ENCODE data around the gene BICD1. TPM values are rescaled to one million over a fixed set of nuclear protein-coding genes. Genes with fewer than 3 reads are reported as not detected.

BICD1 gene
- 10 to 100 TPM in 5 of 6 donors, 1 to 10 TPM in 1; 2.9 to 20.6 (median 13.1) TPM for polyA plus RNA-seq (ENCODE audit: low read depth in 6 of 6)

DNA sequence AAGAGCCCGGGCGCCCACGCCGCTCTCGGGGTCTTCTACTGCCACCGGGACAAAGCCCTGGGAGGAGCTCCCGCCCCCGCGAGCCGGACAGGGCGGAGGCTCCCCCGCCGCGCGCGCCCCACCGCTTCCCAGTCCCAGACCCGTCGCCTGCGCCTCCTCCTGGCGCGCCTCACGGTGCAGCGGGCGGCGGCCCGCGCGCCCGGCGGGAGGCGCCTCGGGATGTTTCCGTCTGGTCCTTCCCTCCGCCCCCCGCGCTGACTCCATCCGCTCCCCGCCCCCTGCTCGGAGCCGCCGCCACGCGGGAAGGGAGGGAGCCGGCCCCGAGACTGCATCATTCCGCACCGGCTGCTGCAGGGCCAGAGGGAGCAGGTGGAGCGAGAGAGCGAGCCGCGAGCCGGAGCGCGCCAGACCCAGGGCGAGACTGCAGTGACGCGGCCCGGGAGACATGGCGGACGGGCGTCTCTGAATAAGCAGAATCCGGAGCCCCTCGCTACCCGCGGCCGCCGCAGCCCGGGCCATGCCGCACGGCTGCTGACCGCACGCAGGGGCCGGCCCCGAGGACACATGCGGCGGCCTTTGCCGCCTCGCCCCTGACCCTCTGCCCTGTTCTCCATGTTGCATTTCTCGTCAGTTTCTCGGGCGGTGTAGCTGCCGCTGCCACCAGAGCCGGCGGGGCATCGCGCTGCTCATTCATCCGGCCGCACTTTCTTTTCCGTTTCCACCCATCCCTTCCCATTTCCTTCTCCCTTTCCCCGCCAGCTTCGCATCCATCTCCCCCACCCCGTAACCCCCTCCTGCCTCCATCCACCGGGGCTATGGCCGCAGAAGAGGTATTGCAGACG, at the start of gene BICD1:
Gene BICD1 (plus strand): TSS at position 331 of the 842 bp plus-strand sequence. CDS start 485 bp downstream, at position 816.
- ATAC-seq (ENCODE audit: low read depth in 2 of 2), result peak; percentile 81 to 82
- H3K27me3 Mint-ChIP-seq, result no peaks in the 10 kb centered on the region

DNA sequence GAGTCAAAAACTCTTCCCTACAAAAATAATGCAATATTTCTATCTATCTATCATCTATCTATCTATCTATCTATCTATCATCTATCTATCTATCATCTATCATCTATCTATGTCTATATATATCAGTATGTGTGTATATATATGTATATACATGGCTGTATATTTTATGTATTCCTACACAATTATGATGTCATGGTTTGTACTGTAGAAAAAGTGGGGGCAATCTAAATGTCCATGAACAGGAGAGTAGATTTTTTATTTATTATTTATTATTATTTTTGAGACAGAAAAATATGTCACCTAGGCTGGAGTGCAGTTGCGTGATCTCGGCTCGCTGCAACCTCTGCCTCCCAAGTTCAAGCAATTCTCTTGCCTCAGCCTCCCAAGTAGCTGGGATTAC, 45.6 kb upstream of the BICD1 start:
- Mint-ChIP-seq H3K4me3 (peak overlapping the region in 1 of 8 donors; percentile 5), H3K4me1 (peaks cover 19 to 22% (median 20%) of the 10 kb centered on the region in 3 donors), H3K9me3 (peaks cover 0 to 2% (median 0%) of the 10 kb centered on the region in 7 donors), H3K36me3 (no peaks in the 10 kb centered on the region), H3K27ac (no peak overlapping the region), H3K27me3 (no peaks in the 10 kb centered on the region)
- DNase-seq (no peak), ATAC-seq (ENCODE audit: low read depth in 2 of 2) (no peak)

More for the DNA sequence above, at the start of gene BICD1:
- Mint-ChIP-seq H3K9me3 (no peaks in the 10 kb centered on the region), H3K4me1 (peaks cover 23 to 36% (median 34%) of the 10 kb centered on the region in 3 donors), H3K4me3 (peak within 1 kb of the TSS; percentile 90 to 100 (median 98)), H3K36me3 (no peaks in the 10 kb centered on the region), H3K27ac (peak within 1 kb of the TSS; percentile 90 to 97 (median 96))
- DNase-seq, result peak; percentile 65

DNA sequence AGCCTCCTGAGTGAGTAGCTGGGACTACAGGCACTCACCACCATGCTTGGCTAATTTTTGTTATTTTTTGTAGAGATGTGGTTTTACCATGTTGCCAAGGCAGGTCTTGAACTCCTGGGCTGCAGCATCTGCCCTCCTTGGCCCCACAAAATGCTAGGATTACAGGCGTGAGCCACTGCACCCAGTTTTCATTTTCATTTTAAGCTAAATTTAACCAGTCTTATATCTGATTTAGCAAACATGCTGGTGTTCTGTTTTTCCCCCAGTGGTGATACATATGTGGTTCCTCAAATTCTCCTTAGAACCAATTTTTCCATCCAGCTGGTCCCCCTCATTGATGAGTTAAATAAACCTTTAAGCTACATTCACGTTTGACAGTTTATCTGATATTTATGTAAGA, 43.8 kb upstream of the BICD1 start:
- no peaks in the 10 kb centered on the region for H3K27me3 Mint-ChIP-seq
- no peak for DNase-seq
- peak overlapping the region in 4 of 6 donors; percentile 33 to 98 (median 74) for H3K27ac Mint-ChIP-seq

DNA sequence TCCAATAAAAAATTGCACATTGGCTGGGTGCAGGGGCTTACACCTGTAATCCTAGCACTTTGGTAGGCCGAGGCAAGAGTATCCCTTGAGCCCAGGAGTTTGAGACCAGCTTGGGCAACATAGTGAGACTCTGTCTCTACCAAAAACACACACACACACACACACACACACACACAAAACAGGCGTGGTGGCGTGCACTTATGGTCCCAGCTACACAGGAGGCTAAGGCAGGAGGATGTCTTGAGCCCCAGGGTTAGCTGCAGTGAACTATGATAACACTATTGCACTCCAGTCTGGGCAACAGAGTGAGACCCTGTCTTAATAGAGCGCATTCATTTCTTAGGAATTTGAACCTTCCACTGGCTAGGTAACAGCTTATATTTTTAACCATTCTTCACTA, 42.9 kb upstream of the BICD1 start:
- H3K27ac Mint-ChIP-seq, result peak overlapping the region in 1 of 6 donors; percentile 7

More for the DNA sequence above, 43.8 kb upstream of the BICD1 start:
- Mint-ChIP-seq H3K9me3 (peaks cover 0 to 2% (median 0%) of the 10 kb centered on the region in 7 donors), H3K36me3 (peaks cover 0 to 4% of the 10 kb centered on the region in 2 donors), H3K4me3 (peak overlapping the region in 1 of 8 donors; percentile 35), H3K4me1 (peaks cover 19 to 22% (median 20%) of the 10 kb centered on the region in 3 donors)
- peak in 1 of 2 donors; percentile 21 for ATAC-seq (ENCODE audit: low read depth in 2 of 2)

DNA sequence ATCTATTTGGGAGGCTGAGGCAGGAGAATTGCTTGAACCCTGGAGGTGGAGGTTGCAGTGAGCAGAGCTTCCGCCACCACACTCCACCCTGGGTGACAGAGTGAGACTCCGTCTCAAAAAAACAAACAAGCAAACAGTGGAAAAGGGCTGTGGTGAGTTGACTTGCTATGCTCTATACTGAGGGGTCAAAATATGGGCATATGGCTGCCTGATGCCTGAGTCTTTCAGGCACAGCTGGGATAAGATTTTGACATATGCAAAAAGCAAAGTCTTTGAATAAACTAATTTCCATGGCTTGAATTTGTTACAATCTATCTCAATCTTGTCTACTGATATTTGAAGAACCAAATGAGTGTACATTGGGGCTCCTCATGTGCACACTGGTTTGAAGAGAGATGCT, 40.4 kb upstream of the BICD1 start:
- H3K9me3 Mint-ChIP-seq, result peaks cover 0 to 2% (median 0%) of the 10 kb centered on the region in 7 donors

More for the DNA sequence above, 42.9 kb upstream of the BICD1 start:
- no peak for ATAC-seq (ENCODE audit: low read depth in 2 of 2)
- peaks cover 19 to 22% (median 20%) of the 10 kb centered on the region in 3 donors for H3K4me1 Mint-ChIP-seq
- H3K27me3 Mint-ChIP-seq, result no peaks in the 10 kb centered on the region
- peaks cover 0 to 2% (median 0%) of the 10 kb centered on the region in 7 donors for H3K9me3 Mint-ChIP-seq
- peaks cover 0 to 4% of the 10 kb centered on the region in 2 donors for H3K36me3 Mint-ChIP-seq
- H3K4me3 Mint-ChIP-seq, result no peak overlapping the region
- no peak for DNase-seq

DNA sequence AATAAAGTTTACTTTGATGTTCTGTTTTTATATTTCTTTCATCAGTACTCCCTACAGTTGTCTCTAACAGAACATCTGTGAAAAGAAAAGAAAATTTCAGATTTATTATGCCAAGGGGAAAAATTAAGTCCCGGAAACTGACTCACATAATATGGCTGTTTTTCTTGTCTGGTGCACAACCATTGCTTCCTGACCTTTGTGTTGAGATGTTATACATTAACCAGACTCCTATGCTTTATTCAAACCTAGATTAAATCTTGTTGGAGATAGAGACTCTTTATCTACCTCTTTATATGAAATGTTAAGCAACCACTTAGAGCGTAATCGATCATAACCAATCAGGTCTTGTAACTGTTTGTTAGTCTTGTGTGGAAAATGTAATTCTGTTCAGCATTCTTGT, 37.6 kb upstream of the BICD1 start:
- H3K36me3 Mint-ChIP-seq, result peaks cover 0 to 4% of the 10 kb centered on the region in 2 donors
- no peak for DNase-seq
- peaks cover 0 to 6% (median 2%) of the 10 kb centered on the region in 3 donors for H3K4me1 Mint-ChIP-seq
- no peak overlapping the region for H3K4me3 Mint-ChIP-seq
- H3K27me3 Mint-ChIP-seq, result no peaks in the 10 kb centered on the region
- H3K27ac Mint-ChIP-seq, result peak overlapping the region in 1 of 6 donors; percentile 75
- ATAC-seq (ENCODE audit: low read depth in 2 of 2), result no peak
- peaks cover 0 to 5% (median 4%) of the 10 kb centered on the region in 7 donors for H3K9me3 Mint-ChIP-seq

More for the DNA sequence above, 40.4 kb upstream of the BICD1 start:
- ATAC-seq (ENCODE audit: low read depth in 2 of 2), result no peak
- no peak for DNase-seq
- H3K27ac Mint-ChIP-seq, result peak overlapping the region in 1 of 6 donors; percentile 10
- H3K36me3 Mint-ChIP-seq, result peaks cover 0 to 4% of the 10 kb centered on the region in 2 donors
- H3K4me1 Mint-ChIP-seq, result peaks cover 12 to 17% (median 12%) of the 10 kb centered on the region in 3 donors
- no peak overlapping the region for H3K4me3 Mint-ChIP-seq
- H3K27me3 Mint-ChIP-seq, result no peaks in the 10 kb centered on the region

DNA sequence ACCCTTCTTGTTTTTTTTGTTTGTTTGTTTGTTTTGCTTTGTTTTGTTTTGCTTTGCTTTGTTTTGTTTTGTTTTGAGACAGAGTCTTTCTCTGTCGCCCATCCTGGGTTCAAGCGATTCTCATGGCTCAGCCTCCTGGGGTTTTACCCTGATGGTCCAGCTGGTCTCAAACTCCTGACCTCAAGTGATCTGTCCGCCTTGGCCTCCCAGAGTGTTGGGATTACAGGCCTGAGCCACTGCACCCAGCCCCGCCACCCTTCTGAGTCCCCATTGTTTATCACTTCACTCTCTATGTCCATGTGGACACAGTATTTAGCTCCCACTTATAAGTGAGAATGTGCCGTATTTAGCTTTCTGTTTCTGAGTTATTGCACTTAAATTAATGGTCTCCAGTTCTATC, 36.9 kb upstream of the BICD1 start:
- peaks cover 0 to 6% (median 4%) of the 10 kb centered on the region in 7 donors for H3K9me3 Mint-ChIP-seq
- H3K27ac Mint-ChIP-seq, result peak overlapping the region in 2 of 6 donors; percentile 15 to 20
- H3K36me3 Mint-ChIP-seq, result peaks cover 0 to 4% of the 10 kb centered on the region in 2 donors
- ATAC-seq (ENCODE audit: low read depth in 2 of 2) (no peak), DNase-seq (no peak)
- H3K4me3 Mint-ChIP-seq, result no peak overlapping the region
- H3K4me1 Mint-ChIP-seq, result no peaks in the 10 kb centered on the region
- no peaks in the 10 kb centered on the region for H3K27me3 Mint-ChIP-seq

DNA sequence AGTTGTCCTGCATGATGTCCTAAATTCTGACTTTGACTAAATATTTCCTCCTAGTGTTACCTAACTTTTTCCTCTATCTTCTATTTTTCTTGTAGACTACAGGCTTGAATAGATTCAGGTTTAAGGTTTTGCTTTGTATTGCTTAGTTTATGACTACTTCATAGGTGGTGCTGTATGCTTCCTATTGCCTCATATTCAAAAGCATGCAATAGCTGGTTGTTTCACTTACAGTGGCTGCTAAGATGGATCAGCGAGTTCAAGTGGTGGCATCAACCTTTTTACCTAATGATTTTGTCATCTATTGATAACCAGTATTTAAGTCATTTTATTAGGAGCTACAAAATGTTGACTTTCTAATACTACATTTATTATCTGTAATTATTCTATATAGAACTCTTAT, 36.3 kb upstream of the BICD1 start:
- Mint-ChIP-seq H3K4me1 (no peaks in the 10 kb centered on the region), H3K36me3 (peaks cover 0 to 4% of the 10 kb centered on the region in 2 donors), H3K27me3 (no peaks in the 10 kb centered on the region), H3K27ac (no peak overlapping the region), H3K9me3 (peaks cover 0 to 6% (median 4%) of the 10 kb centered on the region in 7 donors), H3K4me3 (no peak overlapping the region)
- DNase-seq, result no peak
- no peak for ATAC-seq (ENCODE audit: low read depth in 2 of 2)

DNA sequence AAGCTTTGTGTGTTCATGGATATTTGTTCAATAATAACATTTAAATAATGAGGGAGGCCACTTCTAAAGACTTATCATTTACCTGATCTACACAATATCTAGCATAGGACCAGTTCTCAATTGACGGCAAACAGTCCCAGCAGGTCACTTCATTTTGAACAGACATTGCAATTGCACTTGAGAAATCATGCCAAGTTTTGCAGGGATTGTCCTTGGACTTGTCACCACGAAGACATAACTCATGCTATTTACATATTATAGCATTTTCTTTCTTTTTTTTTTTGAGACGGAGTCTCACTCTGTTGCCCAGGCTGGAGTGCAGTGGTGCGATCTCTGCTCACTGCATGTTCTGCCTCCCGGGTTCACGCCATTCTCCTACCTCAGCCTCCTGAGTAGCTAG, 34.5 kb upstream of the BICD1 start:
- Mint-ChIP-seq H3K4me3 (no peak overlapping the region), H3K9me3 (peaks cover 0 to 6% (median 4%) of the 10 kb centered on the region in 7 donors), H3K36me3 (no peaks in the 10 kb centered on the region), H3K27me3 (no peaks in the 10 kb centered on the region), H3K4me1 (no peaks in the 10 kb centered on the region), H3K27ac (peak overlapping the region in 1 of 6 donors; percentile 36)
- no peak for DNase-seq
- no peak for ATAC-seq (ENCODE audit: low read depth in 2 of 2)

DNA sequence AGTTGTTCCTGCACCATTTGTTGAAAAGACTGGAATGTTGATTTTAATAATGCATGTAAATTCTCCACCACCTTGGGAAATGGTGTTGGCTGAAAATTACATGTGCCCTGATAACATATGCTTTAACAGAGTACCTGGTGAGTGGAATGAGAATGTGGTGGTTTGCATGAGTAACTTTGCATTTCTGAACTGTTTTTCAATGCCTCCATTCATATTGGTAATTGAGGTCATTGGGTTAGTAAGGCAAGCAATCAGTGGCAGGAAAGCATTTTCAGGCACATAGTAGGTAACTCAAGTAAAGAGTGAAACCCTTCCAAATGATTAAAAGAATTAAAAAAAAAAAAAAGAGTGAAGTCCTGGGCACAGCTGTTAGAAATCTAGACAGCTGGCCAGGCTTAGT, 32.2 kb upstream of the BICD1 start:
- Mint-ChIP-seq H3K27me3 (no peaks in the 10 kb centered on the region), H3K9me3 (peaks cover 0 to 6% (median 4%) of the 10 kb centered on the region in 7 donors), H3K4me1 (no peaks in the 10 kb centered on the region), H3K27ac (no peak overlapping the region), H3K4me3 (peak overlapping the region in 1 of 8 donors; percentile 63), H3K36me3 (no peaks in the 10 kb centered on the region)
- no peak for ATAC-seq (ENCODE audit: low read depth in 2 of 2)
- DNase-seq, result no peak

DNA sequence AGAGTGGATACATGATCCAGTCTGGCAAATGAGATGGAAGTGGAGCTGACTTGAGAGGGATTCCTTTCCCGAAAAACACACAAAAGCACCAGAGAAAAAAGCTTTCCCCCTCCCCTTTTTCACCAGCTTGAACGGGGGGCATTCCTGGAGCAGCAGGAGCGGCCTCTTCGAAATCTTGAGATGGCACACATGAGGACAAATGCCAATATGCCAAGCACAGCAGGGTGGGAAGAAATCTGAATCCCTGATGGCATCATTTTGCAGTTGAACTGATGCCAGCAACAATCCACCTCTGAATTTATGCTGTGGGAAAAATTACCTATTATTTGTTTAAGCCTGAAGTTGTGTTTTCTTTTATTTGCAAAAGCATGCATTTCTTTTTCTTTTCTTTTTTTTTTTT, 29.7 kb upstream of the BICD1 start:
- Mint-ChIP-seq H3K36me3 (no peaks in the 10 kb centered on the region), H3K27me3 (no peaks in the 10 kb centered on the region), H3K4me3 (no peak overlapping the region), H3K4me1 (no peaks in the 10 kb centered on the region), H3K9me3 (peaks cover 0 to 6% (median 4%) of the 10 kb centered on the region in 7 donors), H3K27ac (no peak overlapping the region)
- ATAC-seq (ENCODE audit: low read depth in 2 of 2), result no peak
- DNase-seq, result no peak

DNA sequence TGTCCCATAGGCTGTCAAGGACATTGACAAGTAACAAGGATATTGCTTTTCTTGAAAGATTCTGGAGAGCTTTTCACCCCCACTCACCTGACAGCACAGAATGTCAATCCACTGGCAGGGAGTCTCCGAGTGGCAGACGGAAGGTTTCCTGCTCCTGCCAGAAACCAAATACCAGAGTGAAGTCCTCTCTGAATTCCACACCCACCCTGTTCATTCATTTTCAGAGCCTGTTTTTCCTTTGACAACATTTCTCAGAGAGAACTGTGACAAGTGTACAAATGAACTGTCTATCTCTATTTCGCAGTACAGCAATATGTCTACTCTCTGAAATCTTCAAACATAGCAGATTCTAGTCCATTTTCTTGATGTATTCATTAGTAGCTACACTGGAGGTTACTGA, 26.2 kb upstream of the BICD1 start:
- H3K27ac Mint-ChIP-seq, result peak overlapping the region in 1 of 6 donors; percentile 74
- H3K27me3 Mint-ChIP-seq, result no peaks in the 10 kb centered on the region
- H3K4me1 Mint-ChIP-seq, result peaks cover 0 to 16% (median 0%) of the 10 kb centered on the region in 3 donors
- H3K4me3 Mint-ChIP-seq, result no peak overlapping the region
- no peak for ATAC-seq (ENCODE audit: low read depth in 2 of 2)
- peaks cover 0 to 2% (median 0%) of the 10 kb centered on the region in 7 donors for H3K9me3 Mint-ChIP-seq
- H3K36me3 Mint-ChIP-seq, result no peaks in the 10 kb centered on the region
- DNase-seq, result no peak

DNA sequence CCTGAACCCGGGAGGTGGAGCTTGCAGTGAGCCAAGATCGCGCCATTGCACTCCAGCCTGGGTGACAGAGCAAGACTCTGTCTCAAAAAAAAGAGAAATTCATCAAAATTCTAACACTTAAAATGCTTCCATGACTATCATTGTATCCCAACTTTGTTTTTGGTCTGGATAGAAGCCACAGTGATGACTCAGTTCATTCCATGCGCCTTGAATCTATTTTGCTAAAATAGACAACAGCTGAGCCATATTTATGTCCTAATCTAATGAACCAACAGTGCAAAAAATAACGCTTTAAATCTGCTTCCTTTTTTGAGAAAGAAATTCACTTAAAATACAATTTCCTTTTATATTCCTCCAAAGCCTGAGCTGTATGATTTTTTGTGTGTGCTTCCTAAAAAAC, 23.2 kb upstream of the BICD1 start:
- no peak for DNase-seq
- no peaks in the 10 kb centered on the region for H3K27me3 Mint-ChIP-seq
- no peak for ATAC-seq (ENCODE audit: low read depth in 2 of 2)
- peaks cover 0 to 16% (median 0%) of the 10 kb centered on the region in 3 donors for H3K4me1 Mint-ChIP-seq
- H3K9me3 Mint-ChIP-seq, result peaks cover 0 to 2% (median 0%) of the 10 kb centered on the region in 7 donors
- no peak overlapping the region for H3K27ac Mint-ChIP-seq
- H3K4me3 Mint-ChIP-seq, result no peak overlapping the region
- H3K36me3 Mint-ChIP-seq, result no peaks in the 10 kb centered on the region
